DND-41 (cell line): ENCODE results near the gene CLC.

Experiments used
- ATAC-seq: fragments of 200-7000 bp; cut with Tn5 transposase; 3 replicates; pipeline ENCODE4 v1.9.1; 2021; ENCODE audit warnings: low read depth; ENCODE audit not compliant: insufficient read depth
- DNase-seq: peaks from one replicate; pipeline ENCODE4 v3.0.0-alpha.2; 2020
- H2AFZ ChIP-seq: 2 replicates; pipeline ENCODE4 v1.6.0; 2012; ENCODE audit warnings: low read depth, low read length
- H3K27ac ChIP-seq: 2 replicates; pipeline ENCODE4 v1.5.1; 2012; ENCODE audit warnings: low read length, inconsistent platforms
- H3K27me3 ChIP-seq: fragments of 200-600 bp; sonication (generic); 2 replicates; pipeline ENCODE4 v1.6.0; 2012; ENCODE audit warnings: low read length, mild to moderate bottlenecking, inconsistent platforms; ENCODE audit not compliant: insufficient read depth, poor library complexity
- H3K36me3 ChIP-seq: 2 replicates; pipeline ENCODE4 v1.5.1; 2012; ENCODE audit warnings: low read length, inconsistent platforms; ENCODE audit not compliant: insufficient read depth
- H3K4me1 ChIP-seq: 2 replicates; pipeline ENCODE4 v1.5.1; 2012; ENCODE audit warnings: mild to moderate bottlenecking, low read length; ENCODE audit not compliant: insufficient read depth
- H3K4me2 ChIP-seq: 2 replicates; pipeline ENCODE4 v1.6.0; 2012; ENCODE audit warnings: mild to moderate bottlenecking, moderate library complexity, low read length, inconsistent platforms; ENCODE audit not compliant: insufficient read depth
- H3K4me3 ChIP-seq, 2 experiments: fragments of 200-600 bp in 1 of 2; shearing (Covaris generic) in 1 of 2; 2 replicates each; pipeline ENCODE4 v1.5.1; 2012 to 2016; ENCODE audit warnings: inconsistent platforms in 2 of 2, low read length in 2 of 2, mild to moderate bottlenecking in 2 of 2, low read depth in 1 of 2, moderate library complexity in 1 of 2
- H3K79me2 ChIP-seq: 2 replicates; pipeline ENCODE4 v1.6.0; 2012; ENCODE audit warnings: low read length, inconsistent platforms; ENCODE audit not compliant: insufficient read depth
- H3K9ac ChIP-seq: 2 replicates; pipeline ENCODE4 v1.6.0; 2012; ENCODE audit warnings: low read depth, mild to moderate bottlenecking, inconsistent platforms, low read length, moderate library complexity
- H3K9me3 ChIP-seq: 2 replicates; pipeline ENCODE4 v1.5.1; 2012; ENCODE audit warnings: low read length, moderate library complexity, mild to moderate bottlenecking, inconsistent platforms; ENCODE audit not compliant: insufficient read depth, severe bottlenecking
- H4K20me1 ChIP-seq: 2 replicates; pipeline ENCODE4 v1.6.0; 2012; ENCODE audit warnings: low read length; ENCODE audit not compliant: insufficient read depth
- EZH2 ChIP-seq: IDR thresholded peaks from 3 replicates; pipeline ENCODE4 v1.6.1; 2012; ENCODE audit warnings: borderline replicate concordance, low read depth, mild to moderate bottlenecking, moderate library complexity, low read length, inconsistent platforms; ENCODE audit not compliant: severe bottlenecking
- TF ChIP-seq, protein P1 (sequence below): IDR thresholded peaks from 2 replicates; pipeline ENCODE4 v1.5.1; 2012; ENCODE audit warnings: borderline replicate concordance, low read length, moderate library complexity, mild to moderate bottlenecking; ENCODE audit not compliant: poor library complexity, severe bottlenecking; ENCODE audit errors: extremely low read depth

The CLC gene

DNA sequence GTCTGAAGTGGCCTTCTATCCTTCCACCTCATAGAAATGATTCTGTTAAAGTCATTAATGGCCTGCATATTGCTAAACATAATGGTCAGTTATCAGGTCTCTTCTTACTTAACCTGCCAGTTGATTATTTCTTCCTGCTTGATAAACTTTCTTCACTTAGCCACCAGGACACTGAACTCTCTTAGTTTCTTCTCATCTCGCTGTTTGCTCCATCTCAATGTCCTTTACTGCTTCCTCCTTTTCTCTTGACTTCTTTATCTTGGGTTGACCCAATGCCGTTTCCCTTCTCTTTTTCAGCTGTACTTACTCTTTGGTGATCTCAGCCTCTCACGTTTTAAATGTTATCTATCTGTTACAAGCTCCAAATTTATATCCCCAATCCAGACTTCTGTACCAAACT is 17.1 kb upstream of the CLC start:
- no peaks in the 10 kb centered on the region for H3K36me3 ChIP-seq
- no peak overlapping the region for H3K4me3 ChIP-seq
- no peaks in the 10 kb centered on the region for H3K9me3 ChIP-seq
- peaks cover 26% of the 10 kb centered on the region for H3K27me3 ChIP-seq
- DNase-seq: no peak
- no peak overlapping the region for H3K4me2 ChIP-seq
- no peak overlapping the region for H2AFZ ChIP-seq
- no peak for TF ChIP-seq EZH2
- TF ChIP-seq, protein P1, sequence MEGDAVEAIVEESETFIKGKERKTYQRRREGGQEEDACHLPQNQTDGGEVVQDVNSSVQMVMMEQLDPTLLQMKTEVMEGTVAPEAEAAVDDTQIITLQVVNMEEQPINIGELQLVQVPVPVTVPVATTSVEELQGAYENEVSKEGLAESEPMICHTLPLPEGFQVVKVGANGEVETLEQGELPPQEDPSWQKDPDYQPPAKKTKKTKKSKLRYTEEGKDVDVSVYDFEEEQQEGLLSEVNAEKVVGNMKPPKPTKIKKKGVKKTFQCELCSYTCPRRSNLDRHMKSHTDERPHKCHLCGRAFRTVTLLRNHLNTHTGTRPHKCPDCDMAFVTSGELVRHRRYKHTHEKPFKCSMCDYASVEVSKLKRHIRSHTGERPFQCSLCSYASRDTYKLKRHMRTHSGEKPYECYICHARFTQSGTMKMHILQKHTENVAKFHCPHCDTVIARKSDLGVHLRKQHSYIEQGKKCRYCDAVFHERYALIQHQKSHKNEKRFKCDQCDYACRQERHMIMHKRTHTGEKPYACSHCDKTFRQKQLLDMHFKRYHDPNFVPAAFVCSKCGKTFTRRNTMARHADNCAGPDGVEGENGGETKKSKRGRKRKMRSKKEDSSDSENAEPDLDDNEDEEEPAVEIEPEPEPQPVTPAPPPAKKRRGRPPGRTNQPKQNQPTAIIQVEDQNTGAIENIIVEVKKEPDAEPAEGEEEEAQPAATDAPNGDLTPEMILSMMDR: no peak
- H3K9ac ChIP-seq: no peak overlapping the region
- H3K27ac ChIP-seq: no peak overlapping the region
- ATAC-seq: no peak
- no peaks in the 10 kb centered on the region for H3K79me2 ChIP-seq
- no peaks in the 10 kb centered on the region for H4K20me1 ChIP-seq
- H3K4me1 ChIP-seq: no peaks in the 10 kb centered on the region

DNA sequence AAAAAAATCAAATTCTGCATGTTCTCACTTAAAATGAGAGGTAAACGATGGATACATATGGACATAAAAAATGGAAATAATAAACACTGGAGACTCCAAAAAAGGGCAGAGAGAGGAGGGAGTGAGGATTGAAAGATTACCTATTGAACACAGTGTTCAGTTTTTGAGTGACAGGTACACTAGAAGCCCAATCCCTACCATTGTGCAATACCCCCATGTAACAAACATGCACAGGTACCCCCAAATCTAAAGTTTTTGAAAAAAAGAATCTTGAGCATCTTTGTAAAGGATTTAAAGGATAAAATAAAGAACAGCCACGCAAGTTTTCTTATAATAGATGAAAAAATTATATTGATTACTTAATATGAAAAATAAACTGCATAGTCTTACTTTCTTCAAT is 16.7 kb upstream of the CLC start:
- Histone ChIP-seq H3K9me3 (no peaks in the 10 kb centered on the region), H4K20me1 (no peaks in the 10 kb centered on the region), H3K4me1 (no peaks in the 10 kb centered on the region), H3K4me2 (no peak overlapping the region), H2AFZ (no peak overlapping the region), H3K27ac (no peak overlapping the region), H3K27me3 (peaks cover 26% of the 10 kb centered on the region), H3K79me2 (no peaks in the 10 kb centered on the region), H3K4me3 (no peak overlapping the region), H3K9ac (no peak overlapping the region), H3K36me3 (no peaks in the 10 kb centered on the region)
- no peak for DNase-seq
- no peak for TF ChIP-seq EZH2
- TF ChIP-seq, protein P1: no peak
- no peak for ATAC-seq

DNA sequence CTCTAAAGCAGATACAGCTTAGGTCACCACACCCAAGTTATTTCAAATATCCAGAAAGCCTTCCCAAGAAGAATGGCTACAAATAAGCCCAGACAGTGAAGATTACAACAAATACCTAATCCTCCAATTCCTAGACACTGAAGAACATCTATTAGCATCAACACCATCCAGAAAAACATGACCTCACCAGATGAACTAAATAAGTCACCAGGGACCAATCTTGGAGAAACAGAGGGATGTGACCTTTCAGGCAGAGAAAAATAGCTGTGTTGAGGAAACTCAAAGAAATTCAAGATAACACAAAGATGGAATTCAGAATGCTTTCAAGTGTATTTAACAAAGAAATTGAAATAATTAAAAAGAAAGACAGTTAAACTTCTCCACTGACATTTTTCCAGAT is 15.0 kb upstream of the CLC start:
- TF ChIP-seq, protein P1: no peak
- no peak for TF ChIP-seq EZH2
- H3K36me3 ChIP-seq: no peaks in the 10 kb centered on the region
- H3K27ac ChIP-seq: no peak overlapping the region
- peaks cover 26% of the 10 kb centered on the region for H3K27me3 ChIP-seq
- ATAC-seq (no peak), DNase-seq (no peak)
- H3K4me2 ChIP-seq: no peak overlapping the region
- H3K79me2 ChIP-seq: no peaks in the 10 kb centered on the region
- no peaks in the 10 kb centered on the region for H3K4me1 ChIP-seq
- no peaks in the 10 kb centered on the region for H4K20me1 ChIP-seq
- no peak overlapping the region for H3K4me3 ChIP-seq
- H3K9ac ChIP-seq: no peak overlapping the region
- no peak overlapping the region for H2AFZ ChIP-seq
- no peaks in the 10 kb centered on the region for H3K9me3 ChIP-seq

DNA sequence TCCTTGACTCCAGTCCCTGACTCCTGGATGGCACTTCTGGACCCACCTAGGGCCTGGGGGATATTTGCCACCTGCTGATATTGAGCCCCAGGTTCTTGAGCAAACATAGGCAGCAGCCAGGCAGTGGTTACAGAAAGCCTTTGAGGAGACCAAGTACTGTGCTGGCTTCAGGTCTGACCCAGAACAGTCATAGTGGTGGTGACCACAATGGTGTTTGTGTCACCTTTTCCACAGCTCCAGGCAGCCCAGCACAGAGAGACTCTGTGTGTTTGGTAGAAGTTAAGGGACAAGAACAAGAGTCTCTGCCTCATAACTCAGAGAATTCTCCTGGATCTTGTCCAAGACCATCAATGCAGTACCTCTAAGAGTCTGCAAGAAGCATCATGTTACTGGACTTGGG is 14.6 kb upstream of the CLC start:
- Histone ChIP-seq H3K4me3 (no peak overlapping the region), H3K27me3 (peaks cover 26% of the 10 kb centered on the region), H3K4me1 (no peaks in the 10 kb centered on the region), H2AFZ (no peak overlapping the region), H3K27ac (no peak overlapping the region), H4K20me1 (no peaks in the 10 kb centered on the region), H3K9ac (no peak overlapping the region), H3K79me2 (no peaks in the 10 kb centered on the region), H3K36me3 (no peaks in the 10 kb centered on the region), H3K9me3 (no peaks in the 10 kb centered on the region), H3K4me2 (no peak overlapping the region)
- no peak for TF ChIP-seq EZH2
- TF ChIP-seq, protein P1: no peak
- ATAC-seq: no peak
- DNase-seq: no peak
